Cerebellar nuclear complex (tissue), 1 donor: ENCODE measurements around the gene MRPL24.
"Not testable (repeated sequence)": the region's sequence is repeated elsewhere in the genome, so short reads cannot be mapped to it uniquely, and the experiment has no call there.

Source experiments
- DNase-seq, 2 experiments: peaks; one replicate each; lab custom pipeline; 2025; lab: John Stamatoyannopoulos, UW

The MRPL24 gene

DNA sequence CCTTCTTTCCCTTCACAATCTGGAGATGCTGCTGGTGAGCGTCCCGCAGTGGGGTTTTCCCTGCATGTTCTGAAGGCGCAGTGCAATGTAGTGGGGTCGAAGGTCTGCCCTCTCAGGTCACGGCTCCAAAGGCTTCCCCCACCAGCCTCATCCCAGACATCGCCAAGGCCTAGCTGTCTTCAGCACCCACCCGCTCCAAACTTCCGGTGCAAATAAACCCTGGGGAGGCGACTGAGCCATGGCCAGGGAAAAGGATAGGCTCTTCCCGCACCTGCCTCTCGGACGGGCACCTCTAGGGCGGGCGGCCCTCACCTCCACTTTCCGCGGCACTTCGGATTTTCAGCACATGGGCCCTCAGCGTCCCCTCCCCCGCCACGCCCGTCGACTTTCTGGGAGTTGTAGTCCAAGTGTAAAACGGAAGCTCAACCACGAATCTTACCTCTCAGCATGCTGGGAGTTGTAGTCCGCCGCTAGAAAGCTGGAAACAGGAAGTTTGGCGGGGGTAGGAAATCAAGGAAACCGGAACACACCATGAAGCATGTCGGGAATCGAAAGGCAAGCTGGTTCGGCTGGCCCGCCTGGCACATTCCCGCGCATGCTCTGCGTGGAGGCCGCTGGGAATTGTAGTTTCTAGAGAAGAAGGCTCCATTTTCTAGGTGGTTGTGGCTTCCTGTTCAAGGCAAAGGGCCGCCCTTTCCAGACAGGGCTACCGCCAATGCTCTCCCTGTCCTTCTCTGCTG, at the start of gene MRPL24:
TSS of gene MRPL24 (minus strand) at position 348 of the 740 bp plus-strand sequence. CDS start 2,384 bp downstream, outside the sequence.
- DNase-seq: peak; percentile 93 to 95

DNA sequence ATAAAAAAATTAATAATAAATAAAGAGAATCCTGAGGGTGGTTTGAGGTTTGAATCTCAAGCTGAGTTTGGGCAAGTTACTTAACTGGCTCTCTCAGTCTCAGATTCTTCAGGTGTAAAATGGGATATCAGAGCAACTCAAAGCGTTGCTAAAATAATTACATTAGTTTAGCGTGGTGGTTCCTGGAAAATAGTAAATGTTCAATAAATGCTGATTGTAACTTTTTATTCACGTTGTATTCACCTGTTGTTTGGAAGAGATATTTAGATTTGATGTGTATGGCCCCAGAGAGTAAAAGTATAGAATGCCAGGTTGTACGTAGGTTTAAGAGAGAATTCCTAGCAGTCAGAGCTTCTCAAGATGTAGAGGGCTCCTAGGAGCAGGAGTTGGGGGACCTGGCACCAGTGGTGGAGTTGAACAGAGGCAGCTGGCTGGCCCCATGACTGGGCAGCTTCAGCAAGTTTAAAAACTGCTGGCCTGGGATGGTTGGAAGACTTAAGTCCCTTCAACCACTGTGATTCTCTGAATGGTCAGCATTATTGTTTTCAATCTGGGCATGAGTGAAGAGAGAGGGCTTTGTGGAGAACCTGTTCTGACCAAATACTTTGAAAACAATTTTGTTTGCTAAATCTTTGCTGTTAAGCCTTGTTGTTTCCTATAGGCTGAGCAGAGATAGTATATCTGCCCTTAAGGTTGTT, 48.9 kb upstream of the MRPL24 start:
- no peak for DNase-seq

GRCh38 chr1:156788136-156788535, 47.2 kb upstream of the MRPL24 start:
- no peak for DNase-seq

DNA sequence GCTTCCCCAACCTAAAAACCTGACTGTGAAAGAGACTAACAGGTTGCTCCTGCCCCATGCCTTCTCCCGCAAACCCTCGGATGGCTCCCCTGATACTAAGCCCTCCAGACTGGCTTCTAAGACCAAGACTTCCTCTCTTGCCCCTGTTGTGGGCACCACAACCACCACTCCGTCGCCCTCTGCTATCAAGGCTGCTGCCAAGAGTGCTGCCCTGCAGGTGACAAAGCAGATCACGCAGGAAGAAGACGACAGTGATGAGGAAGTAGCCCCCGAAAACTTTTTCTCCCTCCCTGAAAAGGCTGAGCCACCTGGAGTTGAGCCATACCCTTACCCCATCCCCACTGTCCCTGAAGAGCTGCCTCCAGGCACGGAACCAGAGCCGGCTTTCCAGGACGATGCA, 45.8 kb upstream of the MRPL24 start:
- DNase-seq: no peak

GRCh38 chr1:156785458-156785857, 44.6 kb upstream of the MRPL24 start:
- DNase-seq: no peak

DNA sequence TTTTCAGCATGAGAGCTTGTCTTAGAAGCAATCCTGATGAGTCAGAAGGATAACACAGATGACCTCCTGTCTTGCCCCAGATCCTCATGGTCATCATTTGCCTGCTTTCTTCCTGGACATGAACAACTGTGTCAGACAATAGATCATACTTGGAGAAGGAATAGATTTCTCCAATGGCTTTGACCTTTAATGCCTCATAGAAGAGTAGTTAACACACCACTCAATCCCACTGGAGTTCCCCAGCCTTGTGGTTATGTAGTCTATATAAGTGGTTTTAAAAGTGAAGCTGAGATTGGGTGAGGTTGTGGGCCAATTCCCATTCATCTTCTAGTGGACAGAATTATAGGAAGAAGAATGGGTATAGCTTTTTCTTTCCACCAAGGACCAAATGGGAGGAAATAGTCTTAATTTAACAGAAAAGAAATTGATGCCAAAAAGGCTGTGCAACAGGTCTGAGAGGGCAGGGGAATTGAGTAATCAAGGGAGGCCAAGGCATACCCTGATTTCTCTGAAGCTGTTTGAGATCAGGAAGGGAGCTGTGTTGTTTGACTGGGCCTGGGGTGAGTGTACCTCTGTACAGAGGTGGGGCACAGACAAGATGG, 40.8 kb upstream of the MRPL24 start:
- DNase-seq: no peak

- no peak for DNase-seq
Observed at GRCh38 chr1:156777573-156777972, 36.7 kb upstream of the MRPL24 start.

DNA sequence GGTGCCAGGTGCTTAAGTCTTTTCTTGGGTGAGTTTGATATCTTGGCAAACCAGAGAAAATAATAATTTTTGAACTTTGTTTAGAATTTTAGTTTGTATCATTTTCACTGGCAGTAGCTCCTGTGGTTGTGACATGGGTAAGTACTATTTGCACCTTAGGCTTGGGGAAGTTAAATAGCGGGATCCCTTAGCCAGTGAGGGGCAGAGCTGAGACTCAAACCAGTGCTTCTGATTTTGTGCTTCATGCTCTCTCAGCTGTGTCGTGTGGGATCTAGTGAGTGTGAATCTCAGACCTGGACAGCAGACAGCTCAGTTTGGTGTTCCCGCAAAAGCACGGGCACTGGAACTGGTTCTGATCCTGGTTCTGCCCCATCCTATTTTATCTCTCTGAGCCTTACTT, 36.1 kb upstream of the MRPL24 start:
- DNase-seq: no peak

DNA sequence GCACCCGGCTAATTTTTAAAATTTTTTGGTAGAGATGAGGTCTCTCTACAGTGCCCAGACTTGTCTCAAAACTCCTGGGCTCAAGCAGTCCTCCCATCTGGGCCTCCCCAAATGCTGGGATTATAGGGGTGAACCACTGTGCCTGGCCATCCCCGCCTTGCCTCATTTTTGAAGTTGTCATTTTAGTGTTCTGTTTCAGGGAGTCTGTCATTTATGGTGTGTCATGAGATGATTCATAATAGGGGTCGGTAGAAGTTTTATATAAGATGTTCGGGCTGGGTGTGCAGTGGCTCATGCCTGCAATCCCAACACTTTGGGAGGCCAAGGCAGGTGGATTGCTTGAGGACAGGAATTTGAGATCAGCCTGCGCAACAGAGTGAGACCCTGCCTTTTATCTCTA, 34.9 kb upstream of the MRPL24 start:
- no peak for DNase-seq

DNA sequence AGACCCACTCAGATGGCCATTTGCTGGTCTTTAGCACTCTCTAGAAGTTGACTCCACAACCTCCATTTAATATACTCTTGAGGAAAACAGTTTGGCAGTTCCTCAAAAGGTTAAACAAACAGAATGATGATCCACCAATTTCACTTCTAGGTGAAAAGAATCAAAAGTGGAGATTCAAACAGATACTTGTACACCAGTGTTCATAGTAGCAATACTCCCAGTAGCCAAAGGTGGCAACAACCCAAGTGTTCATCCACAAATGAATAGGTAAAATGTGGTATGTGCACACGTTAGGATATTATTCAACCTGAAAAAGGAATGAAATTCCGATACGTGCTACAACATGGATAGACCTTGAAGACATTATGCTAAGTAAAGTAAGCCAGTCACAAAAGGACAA, 32.7 kb upstream of the MRPL24 start:
- DNase-seq: no peak

GRCh38 chr1:156772728-156773497, 32.0 kb upstream of the MRPL24 start:
- DNase-seq: no peak

- DNase-seq: no peak
Observed at GRCh38 chr1:156772222-156772621, 31.3 kb upstream of the MRPL24 start.

- no peak for DNase-seq
Observed at GRCh38 chr1:156768610-156769295, 27.9 kb upstream of the MRPL24 start.

DNA sequence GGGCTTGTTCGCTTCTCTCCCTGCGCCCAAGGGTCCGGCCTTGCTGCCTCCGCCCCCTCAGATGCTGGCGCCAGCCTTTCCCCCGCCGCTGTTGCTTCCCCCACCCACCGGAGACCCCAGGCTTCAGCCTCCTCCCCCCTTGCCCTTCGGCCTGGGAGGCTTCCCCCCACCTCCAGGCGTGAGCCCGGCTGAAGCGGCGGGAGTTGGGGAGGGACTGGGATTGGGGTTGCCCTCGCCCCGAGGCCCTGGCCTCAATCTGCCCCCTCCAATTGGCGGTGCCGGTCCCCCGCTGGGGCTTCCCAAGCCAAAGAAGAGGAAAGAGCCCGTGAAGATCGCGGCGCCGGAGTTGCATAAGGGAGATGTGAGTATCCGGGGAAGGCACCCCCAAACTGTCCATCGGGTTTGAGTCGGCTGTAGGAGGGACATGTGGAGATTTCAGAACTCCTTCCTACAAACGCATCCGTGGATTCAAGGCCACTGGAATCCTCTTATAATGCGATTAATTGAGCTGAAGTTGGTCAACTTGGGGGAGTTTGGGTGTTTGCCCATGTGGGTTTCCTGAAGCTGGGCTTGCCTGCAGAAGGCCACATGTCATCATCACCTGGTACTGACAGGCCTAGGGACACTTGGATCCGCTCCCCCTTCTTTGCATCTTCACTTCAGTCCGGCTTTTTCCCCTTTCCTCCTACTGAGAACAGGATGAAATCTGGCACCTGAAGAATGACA, 27.2 kb upstream of the MRPL24 start:
- no peak for DNase-seq

DNA sequence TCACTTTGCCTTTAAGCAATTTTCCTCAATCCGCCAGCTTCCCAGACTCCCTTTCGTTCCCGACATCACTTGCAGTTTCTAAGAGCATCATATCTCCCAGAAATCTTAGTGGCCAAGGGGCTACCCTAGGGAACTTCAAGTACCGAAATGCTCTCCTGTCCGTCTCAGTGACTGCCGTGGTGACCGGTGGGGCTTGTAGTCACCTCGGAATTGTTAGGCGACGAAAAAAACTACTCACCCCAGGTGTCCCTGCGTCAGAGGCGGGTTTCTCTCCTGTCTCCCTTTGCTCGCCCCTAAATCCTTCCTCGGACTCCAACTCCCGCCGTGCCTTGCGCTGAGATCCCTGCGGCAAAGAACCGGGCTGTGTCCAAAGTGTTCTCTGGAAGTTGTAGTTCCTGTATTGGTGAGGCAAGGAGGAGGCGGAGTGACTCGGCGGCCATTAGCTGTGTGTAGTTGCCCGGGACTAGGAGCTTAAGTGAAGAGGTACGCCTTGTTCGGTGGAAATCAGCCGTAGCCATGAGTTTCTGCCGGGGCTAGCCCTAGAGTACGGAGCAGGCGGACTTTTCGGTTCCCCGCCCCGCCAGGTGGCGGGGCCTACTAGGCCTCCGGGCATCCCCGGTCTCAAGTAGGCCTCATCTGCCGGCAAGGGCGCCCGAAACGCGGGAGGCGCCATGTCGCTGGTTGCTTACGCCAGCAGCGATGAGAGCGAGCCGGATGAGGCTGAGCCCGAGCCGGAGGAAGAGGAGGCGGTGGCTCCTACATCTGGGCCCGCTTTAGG, 26.4 kb upstream of the MRPL24 start, which contains the start of gene PRCC:
TSS of gene PRCC (plus strand) at position 435 of the 778 bp plus-strand sequence. CDS start at position 672, 237 bp downstream.
- peak; percentile 100 for DNase-seq

- DNase-seq: no peak
Observed at GRCh38 chr1:156766298-156767100, 25.6 kb upstream of the MRPL24 start.

GRCh38 chr1:156765666-156766065, 24.8 kb upstream of the MRPL24 start:
- DNase-seq: no peak

- DNase-seq: not testable (repeated sequence)
Observed at GRCh38 chr1:156765136-156765535, 24.2 kb upstream of the MRPL24 start.

DNA sequence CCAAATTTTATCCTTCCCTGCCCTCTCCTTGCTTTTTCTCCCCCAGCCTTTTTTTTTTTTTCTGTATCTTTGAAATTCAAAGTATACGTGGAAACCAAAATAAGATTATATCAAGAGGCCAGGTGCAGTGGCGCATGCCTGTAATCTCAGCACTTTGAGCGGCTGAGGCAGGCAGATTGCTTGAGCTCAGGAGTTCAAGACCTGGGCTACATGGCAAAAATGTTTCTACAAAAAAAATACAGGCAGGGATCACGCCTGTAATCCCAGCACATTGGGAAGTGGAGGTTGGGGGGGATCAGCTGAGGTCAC, 19.9 kb upstream of the MRPL24 start:
- DNase-seq: no peak
